Naive thymus-derived CD4-positive, alpha-beta T cell (primary cell): ENCODE measurements around the gene OR1E1. TPM values are rescaled to one million over a fixed set of nuclear protein-coding genes. Genes with fewer than 3 reads are reported as not detected.

Experiments used
- polyA plus RNA-seq, 2 donors: library from polyadenylated mRNA; unstranded; fragments of 300-500 nt; fragmentation: Illumina TruSeq; gene quantifications; one replicate each; pipeline ENCODE4 v1.2.3, GENCODE V29; 2021
- total RNA-seq, 6 experiments: library from RNA in 5 of 6; stranded (reverse) in 5 of 6; gene quantifications; 1 replicate in 5 of 6; 2 replicates in 1 of 6; pipeline ENCODE4 v1.2.3 and lab custom pipeline; 2021 to 2026

Gene OR1E1
- total and polyA plus RNA-seq, 7 experiments from 2014 or later, result not detected

Other genes with a start within 250 kb of the OR1E1 start
- not detected for gene OR1A2, start 200.9 kb downstream of the OR1E1 start, total RNA-seq
- not detected for gene OR1A2, start 200.9 kb downstream of the OR1E1 start, polyA plus RNA-seq
- gene OR1A1, start 190.7 kb downstream of the OR1E1 start, total RNA-seq, result not detected
- gene OR1A1, start 190.7 kb downstream of the OR1E1 start, polyA plus RNA-seq, result not detected
- gene OR3A1, start 100.0 kb downstream of the OR1E1 start, total RNA-seq, result under 1 TPM in 4 of 5 experiments, not detected in 1; 0.17 to 0.49 (median 0.32) TPM
- gene OR3A1, start 100.0 kb downstream of the OR1E1 start, polyA plus RNA-seq, result under 1 TPM in 1 of 2 donors, not detected in 1; 0.67 TPM
- 1 to 10 TPM in 3 of 5 experiments, under 1 TPM in 2; 0.53 to 2.1 (median 1.2) TPM for gene OR3A2, start 12.1 kb downstream of the OR1E1 start, total RNA-seq
- under 1 TPM; 0.94 to 0.96 TPM for gene OR3A2, start 12.1 kb downstream of the OR1E1 start, polyA plus RNA-seq
- gene OR3A3, start 13.0 kb upstream of the OR1E1 start, total RNA-seq, result not detected
- gene OR3A3, start 13.0 kb upstream of the OR1E1 start, polyA plus RNA-seq, result not detected
- gene OR1E2, start 35.4 kb upstream of the OR1E1 start, total RNA-seq, result not detected
- not detected for gene OR1E2, start 35.4 kb upstream of the OR1E1 start, polyA plus RNA-seq
- gene SPATA22, start 73.4 kb upstream of the OR1E1 start, total RNA-seq, result under 1 TPM in 1 of 5 experiments, not detected in 4; 0.19 TPM
- gene SPATA22, start 73.4 kb upstream of the OR1E1 start, polyA plus RNA-seq, result not detected
- gene ASPA, start 77.6 kb upstream of the OR1E1 start, total RNA-seq, result not detected
- not detected for gene ASPA, start 77.6 kb upstream of the OR1E1 start, polyA plus RNA-seq
- under 1 TPM in 3 of 5 experiments, not detected in 2; 0.15 to 0.64 (median 0.48) TPM for gene TRPV3, start 159.4 kb upstream of the OR1E1 start, total RNA-seq
- not detected for gene TRPV3, start 159.4 kb upstream of the OR1E1 start, polyA plus RNA-seq
- 1 to 10 TPM; 3.2 to 8.7 (median 7.4) TPM for gene TRPV1, start 211.0 kb upstream of the OR1E1 start, total RNA-seq
- 1 to 10 TPM in 1 of 2 donors, under 1 TPM in 1; 0.13 to 1.6 TPM for gene TRPV1, start 211.0 kb upstream of the OR1E1 start, polyA plus RNA-seq
- gene SHPK, start 237.8 kb upstream of the OR1E1 start, total RNA-seq, result 10 to 100 TPM in 3 of 5 experiments, 1 to 10 TPM in 2; 6.3 to 11.2 (median 10.8) TPM
- 1 to 10 TPM; 5.5 to 8.5 TPM for gene SHPK, start 237.8 kb upstream of the OR1E1 start, polyA plus RNA-seq
- gene CTNS, start 238.3 kb upstream of the OR1E1 start, total RNA-seq, result 10 to 100 TPM in 2 of 5 experiments, 1 to 10 TPM in 3; 4.7 to 15.2 (median 8.8) TPM
- gene CTNS, start 238.3 kb upstream of the OR1E1 start, polyA plus RNA-seq, result 10 to 100 TPM in 1 of 2 donors, 1 to 10 TPM in 1; 8.1 to 12.9 TPM